Mesenchymal stem cell (in vitro differentiated cells and primary cell): Measurements from ENCODE around the gene MYO9B.

Experiments
- DNase-seq: peaks from one replicate; pipeline ENCODE4 v3.0.0-alpha.2; 2013
- H2AFZ ChIP-seq: one replicate; pipeline ENCODE4 v1.6.1; 2013; ENCODE audit warnings: low read depth, mild to moderate bottlenecking, control low read depth, inconsistent platforms, low read length, moderate library complexity
- H2AK5ac ChIP-seq: 2 replicates; pipeline ENCODE4 v1.6.1; 2013; ENCODE audit warnings: low read length, moderate library complexity, mild to moderate bottlenecking, inconsistent platforms; ENCODE audit not compliant: severe bottlenecking
- H2BK120ac ChIP-seq: one replicate; pipeline ENCODE4 v1.6.1; 2013; ENCODE audit warnings: low read depth, mild to moderate bottlenecking, inconsistent platforms, low read length, moderate library complexity
- H2BK12ac ChIP-seq, 2 experiments: one replicate each; pipeline ENCODE4 v1.6.1; 2013; ENCODE audit warnings: inconsistent platforms in 2 of 2, low read length in 2 of 2, mild to moderate bottlenecking in 2 of 2, moderate library complexity in 2 of 2, control low read depth in 1 of 2
- H2BK15ac ChIP-seq: one replicate; pipeline ENCODE4 v1.6.1; 2013; ENCODE audit warnings: mild to moderate bottlenecking, low read depth, inconsistent platforms; ENCODE audit not compliant: poor library complexity, severe bottlenecking
- H2BK5ac ChIP-seq: 2 replicates; pipeline ENCODE4 v1.6.1; 2013; ENCODE audit warnings: low read depth, mild to moderate bottlenecking, low read length, control low read depth, inconsistent platforms; ENCODE audit not compliant: poor library complexity, severe bottlenecking
- H3K14ac ChIP-seq, 2 experiments: one replicate each; pipeline ENCODE4 v1.6.1; 2013; ENCODE audit warnings: inconsistent platforms in 2 of 2, low read length in 2 of 2, control low read depth in 1 of 2, mild to moderate bottlenecking in 1 of 2, moderate library complexity in 1 of 2
- H3K18ac ChIP-seq, 2 experiments: one replicate each; pipeline ENCODE4 v1.6.1; 2013; ENCODE audit warnings: inconsistent platforms in 2 of 2, low read length in 2 of 2, control low read depth in 1 of 2, low read depth in 1 of 2, mild to moderate bottlenecking in 1 of 2
- H3K23ac ChIP-seq, 2 experiments: one replicate each; pipeline ENCODE4 v1.6.1; 2013; ENCODE audit warnings: inconsistent platforms in 2 of 2, low read length in 2 of 2, mild to moderate bottlenecking in 2 of 2, moderate library complexity in 2 of 2, control low read depth in 1 of 2
- H3K27ac ChIP-seq: 2 replicates; pipeline ENCODE4 v1.5.1; 2013; ENCODE audit warnings: mild to moderate bottlenecking, moderate library complexity, low read length, control low read depth, inconsistent platforms; ENCODE audit not compliant: poor library complexity, severe bottlenecking
- H3K27me3 ChIP-seq, 2 experiments: 2 replicates each; pipeline versions ENCODE4 v1.6.1 to v1.7.0; 2013; ENCODE audit warnings: low read length in 2 of 2, mild to moderate bottlenecking in 2 of 2, moderate library complexity in 2 of 2, control low read depth in 1 of 2, inconsistent platforms in 1 of 2; ENCODE audit not compliant: control insufficient read depth in 1 of 2, insufficient read depth in 1 of 2
- H3K36me3 ChIP-seq, 2 experiments: 2 replicates each; pipeline versions ENCODE4 v1.6.1 to v1.7.0; 2013; ENCODE audit warnings: low read length in 2 of 2, control low read depth in 1 of 2, inconsistent platforms in 1 of 2, low read depth in 1 of 2, mild to moderate bottlenecking in 1 of 2; ENCODE audit not compliant: insufficient read depth in 2 of 2, control insufficient read depth in 1 of 2
- H3K4ac ChIP-seq, 2 experiments: one replicate each; pipeline ENCODE4 v1.6.1; 2013; ENCODE audit warnings: inconsistent platforms in 2 of 2, low read length in 2 of 2, mild to moderate bottlenecking in 2 of 2, moderate library complexity in 2 of 2, control low read depth in 1 of 2, low read depth in 1 of 2
- H3K4me1 ChIP-seq: 2 replicates; pipeline ENCODE4 v1.6.1; 2013; ENCODE audit warnings: low read depth, low read length, control low read depth; ENCODE audit not compliant: control insufficient read depth, insufficient read depth
- H3K4me2 ChIP-seq: 2 replicates; pipeline ENCODE4 v1.6.1; 2013; ENCODE audit warnings: low read length, mild to moderate bottlenecking, inconsistent platforms; ENCODE audit not compliant: poor library complexity, severe bottlenecking
- H3K4me3 ChIP-seq, 2 experiments: 2 replicates each; pipeline versions ENCODE4 v1.5.1 to v1.7.0; 2013; ENCODE audit warnings: low read length in 2 of 2, mild to moderate bottlenecking in 2 of 2, control low read depth in 1 of 2, low read depth in 1 of 2; ENCODE audit not compliant: insufficient read depth in 1 of 2
- H3K79me1 ChIP-seq: replicated peaks from 2 replicates; pipeline ENCODE4 v1.6.1; 2013; ENCODE audit warnings: mild to moderate bottlenecking, control low read depth, low read length, inconsistent platforms; ENCODE audit not compliant: poor library complexity, severe bottlenecking
- H3K9ac ChIP-seq: 2 replicates; pipeline ENCODE4 v1.7.0; 2013; ENCODE audit warnings: mild to moderate bottlenecking, low read length, moderate library complexity
- H3K9me3 ChIP-seq: 2 replicates; pipeline ENCODE4 v1.7.0; 2013; ENCODE audit warnings: mild to moderate bottlenecking, low read length; ENCODE audit not compliant: control insufficient read depth
- H4K8ac ChIP-seq: one replicate; pipeline ENCODE4 v1.6.1; 2013; ENCODE audit warnings: inconsistent platforms, mild to moderate bottlenecking, low read length, moderate library complexity
- H4K91ac ChIP-seq: one replicate; pipeline ENCODE4 v1.6.1; 2013; ENCODE audit warnings: mild to moderate bottlenecking, low read length, inconsistent platforms
- WGBS: methylation state at CpG from one replicate; pipeline ENCODE4 v1.1.7; 2013; ENCODE audit warnings: mixed read lengths; 5-methylcytosine and 5-hydroxymethylcytosine counted together

Gene MYO9B

DNA sequence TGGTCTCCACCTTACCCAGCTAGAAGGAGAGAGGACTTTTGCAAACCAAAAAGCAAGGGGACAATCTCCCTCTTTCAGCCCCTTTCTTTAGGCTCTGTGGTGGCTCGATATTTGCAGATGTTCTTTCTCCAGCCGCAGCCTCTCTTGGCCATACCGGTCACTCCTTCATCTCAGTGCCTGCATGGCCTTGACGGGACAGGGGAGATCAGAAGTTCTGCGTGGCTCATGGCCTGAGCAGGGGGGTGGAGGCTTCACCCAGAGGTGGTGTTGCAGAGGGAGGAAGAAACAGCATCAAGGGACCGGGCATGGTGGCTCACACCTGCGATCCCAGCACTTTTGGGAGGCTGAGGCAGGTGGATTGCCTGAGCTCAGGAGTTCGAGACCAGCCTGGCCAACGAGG, 53.2 kb downstream of the MYO9B start:
- Histone ChIP-seq H3K23ac (no peak overlapping the region), H3K36me3 (peaks cover 23 to 26% of the 10 kb centered on the region in 2 experiments), H2BK15ac (no peak overlapping the region), H3K4me3 (no peak overlapping the region), H4K8ac (no peak overlapping the region), H3K27me3 (no peaks in the 10 kb centered on the region), H3K14ac (no peak overlapping the region), H2BK12ac (no peak overlapping the region), H2BK5ac (no peak overlapping the region), H3K18ac (no peak overlapping the region), H3K4me1 (peaks cover 18% of the 10 kb centered on the region), H3K4ac (no peak overlapping the region), H2BK120ac (no peak overlapping the region), H3K27ac (no peak overlapping the region), H2AFZ (no peak overlapping the region), H2AK5ac (no peak overlapping the region), H3K9me3 (no peaks in the 10 kb centered on the region), H3K4me2 (no peak overlapping the region), H3K9ac (no peak overlapping the region), H3K79me1 (peaks cover 41% of the 10 kb centered on the region), H4K91ac (no peak overlapping the region)
- 98% methylated on average over 9 of the region's 9 CpGs for WGBS
- DNase-seq = no peak

DNA sequence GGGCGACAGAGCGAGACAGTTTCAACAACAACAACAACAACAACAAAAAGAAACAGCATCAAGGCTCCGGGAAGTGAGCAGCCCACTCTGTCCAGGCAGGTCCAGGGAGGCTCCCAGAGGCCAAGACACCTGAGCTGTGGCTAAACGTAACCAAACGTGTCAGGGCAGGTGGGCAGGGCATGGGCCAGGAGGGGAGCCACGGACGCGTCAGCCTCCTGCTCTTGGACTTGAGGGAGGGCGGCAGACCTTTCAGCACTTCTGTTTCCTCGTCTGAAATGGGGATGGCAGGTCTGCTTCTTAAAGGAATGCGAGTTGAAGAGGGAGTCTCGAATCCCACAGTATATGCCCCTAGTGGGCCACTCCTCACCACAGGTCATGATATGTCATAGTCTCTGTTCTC, 53.8 kb downstream of the MYO9B start:
- Histone ChIP-seq H3K14ac (no peak overlapping the region), H3K18ac (no peak overlapping the region), H3K4ac (no peak overlapping the region), H3K79me1 (peaks cover 41% of the 10 kb centered on the region), H3K27me3 (no peaks in the 10 kb centered on the region), H2AK5ac (no peak overlapping the region), H3K9ac (no peak overlapping the region), H3K36me3 (peaks cover 20 to 26% of the 10 kb centered on the region in 2 experiments), H4K91ac (no peak overlapping the region), H2BK15ac (no peak overlapping the region), H2BK5ac (no peak overlapping the region), H3K4me3 (no peak overlapping the region), H3K4me1 (peaks cover 20% of the 10 kb centered on the region), H2BK12ac (no peak overlapping the region), H2BK120ac (no peak overlapping the region), H3K27ac (no peak overlapping the region), H3K23ac (no peak overlapping the region), H4K8ac (no peak overlapping the region), H3K4me2 (no peak overlapping the region), H2AFZ (no peak overlapping the region), H3K9me3 (no peaks in the 10 kb centered on the region)
- WGBS = 92% methylated on average over 12 of the region's 12 CpGs
- no peak for DNase-seq

DNA sequence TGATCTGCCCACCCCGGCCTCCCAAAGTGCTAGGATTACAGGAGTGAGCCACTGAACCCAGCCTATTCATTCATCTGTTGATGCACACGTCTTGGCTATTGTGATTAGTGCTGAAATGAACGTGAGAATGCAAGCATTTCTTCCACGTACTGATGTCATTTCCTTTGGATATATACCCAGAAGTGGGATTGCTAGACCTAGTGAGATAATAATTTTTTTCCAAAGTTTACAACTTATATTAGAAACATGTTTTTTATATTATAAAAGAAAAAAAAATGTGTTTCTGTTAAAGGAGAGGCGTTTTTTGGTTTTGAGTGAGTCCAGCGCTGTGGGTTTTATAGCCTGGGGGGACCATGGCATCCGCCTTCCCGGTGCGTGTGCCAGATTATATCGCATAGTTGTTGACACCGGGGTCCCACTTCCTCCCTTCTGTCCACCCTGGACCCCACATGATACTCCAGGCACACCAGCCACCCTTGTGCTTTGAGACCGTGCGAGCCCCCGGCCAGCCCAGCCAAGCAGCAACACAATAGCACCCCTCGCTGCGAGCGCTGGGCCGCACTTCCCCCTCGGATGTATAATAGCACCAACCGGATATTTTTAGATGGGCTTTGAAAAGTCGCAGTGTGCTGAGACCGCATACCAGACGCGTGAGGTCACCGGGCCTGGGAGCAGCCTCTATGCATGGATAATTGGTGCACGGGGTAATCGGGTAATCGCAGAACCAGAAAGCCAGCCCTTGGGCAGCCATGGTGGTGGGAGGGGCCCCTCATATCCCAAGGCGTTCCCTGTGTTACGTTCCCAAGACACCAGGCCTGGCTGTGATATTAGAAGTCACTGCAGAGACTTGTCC, 59.6 kb downstream of the MYO9B start:
- DNase-seq = peak; percentile 98
- H3K79me1 ChIP-seq = peaks cover 24% of the 10 kb centered on the region

DNA sequence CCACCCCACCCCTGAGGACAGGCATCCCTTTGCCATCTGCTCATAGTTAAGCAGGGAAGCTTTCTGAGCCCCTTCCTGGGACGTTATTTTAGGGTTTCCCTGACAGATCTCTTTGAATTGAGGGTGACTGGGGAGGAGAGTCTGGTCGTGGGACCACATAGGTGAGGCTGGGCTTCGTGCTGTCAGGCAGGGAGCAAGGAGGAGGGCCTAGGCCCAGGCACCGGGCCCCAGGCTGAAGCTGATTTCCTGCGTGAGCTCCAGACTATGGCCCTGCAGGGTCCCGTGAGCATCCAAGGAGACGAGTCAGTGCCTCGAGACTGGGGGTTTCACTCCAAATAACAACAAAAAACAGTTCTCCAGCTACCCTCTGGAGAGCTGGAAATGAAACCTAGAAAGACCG, 60.4 kb downstream of the MYO9B start:
- H3K9me3 ChIP-seq = no peaks in the 10 kb centered on the region
- H2BK15ac ChIP-seq = peak overlapping the region; percentile 6
- peak; percentile 38 for DNase-seq
- H4K8ac ChIP-seq = peak overlapping the region; percentile 38
- peak overlapping the region; percentile 73 to 87 for H3K18ac ChIP-seq
- H3K9ac ChIP-seq = peak overlapping the region; percentile 93
- H3K4me3 ChIP-seq = peak overlapping the region in 1 of 2 experiments; percentile 70
- H3K27me3 ChIP-seq = no peaks in the 10 kb centered on the region
- peaks cover 19% of the 10 kb centered on the region for H3K79me1 ChIP-seq
- peak overlapping the region; percentile 98 for H3K27ac ChIP-seq
- peak overlapping the region; percentile 1 for H2BK5ac ChIP-seq
- peaks cover 6 to 8% of the 10 kb centered on the region in 2 experiments for H3K36me3 ChIP-seq
- H3K23ac ChIP-seq = no peak overlapping the region
- H3K4me2 ChIP-seq = no peak overlapping the region
- H2BK12ac ChIP-seq = peak overlapping the region in 1 of 2 experiments; percentile 65
- peak overlapping the region; percentile 5 for H2AK5ac ChIP-seq
- H3K4me1 ChIP-seq = peaks cover 21% of the 10 kb centered on the region
- peak overlapping the region; percentile 78 for H2BK120ac ChIP-seq
- H3K14ac ChIP-seq = peak overlapping the region in 1 of 2 experiments; percentile 8
- peak overlapping the region; percentile 79 for H4K91ac ChIP-seq
- H3K4ac ChIP-seq = peak overlapping the region; percentile 3 to 74
- 35% methylated on average over 9 of the region's 9 CpGs for WGBS
- no peak overlapping the region for H2AFZ ChIP-seq

More for the DNA sequence above, 59.6 kb downstream of the MYO9B start:
- peak overlapping the region; percentile 98 for H4K91ac ChIP-seq
- H3K27me3 ChIP-seq = no peaks in the 10 kb centered on the region
- peaks cover 6 to 8% of the 10 kb centered on the region in 2 experiments for H3K36me3 ChIP-seq
- H3K18ac ChIP-seq = peak overlapping the region; percentile 92 to 98
- peak overlapping the region; percentile 94 for H4K8ac ChIP-seq
- peak overlapping the region in 1 of 2 experiments; percentile 44 for H3K14ac ChIP-seq
- H2BK120ac ChIP-seq = peak overlapping the region; percentile 78
- peak overlapping the region; percentile 86 for H2BK12ac ChIP-seq
- peak overlapping the region; percentile 93 for H3K9ac ChIP-seq
- WGBS = 6% methylated on average over 27 of the region's 30 CpGs
- no peak overlapping the region for H3K23ac ChIP-seq
- H3K4me3 ChIP-seq = peak overlapping the region in 1 of 2 experiments; percentile 70
- H2BK5ac ChIP-seq = peak overlapping the region; percentile 99
- H3K4me1 ChIP-seq = peaks cover 22% of the 10 kb centered on the region
- peak overlapping the region; percentile 98 for H3K27ac ChIP-seq
- H3K4ac ChIP-seq = peak overlapping the region; percentile 74 to 92
- H3K9me3 ChIP-seq = no peaks in the 10 kb centered on the region
- H2AK5ac ChIP-seq = peak overlapping the region; percentile 96
- peak overlapping the region; percentile 89 for H2BK15ac ChIP-seq
- H2AFZ ChIP-seq = no peak overlapping the region
- H3K4me2 ChIP-seq = peak overlapping the region; percentile 77
